Fibroblast of lung (primary cell): ENCODE data around the gene CRIP1. TPM values are rescaled to one million over a fixed set of nuclear protein-coding genes. Genes with fewer than 3 reads are reported as not detected.
A peak's percentile ranks its signal among the peaks of the same experiment; 100 is the strongest.

Source experiments
- DNase-seq, 2 donors: peaks; one replicate each; pipeline versions ENCODE4 v3.0.0 to v3.0.0-alpha.2; 2010; ENCODE audit warnings: low read depth in 2 of 2
- H2AFZ ChIP-seq: 2 replicates; pipeline ENCODE4 v1.5.1; 2012; ENCODE audit warnings: low read length, control low read depth, inconsistent platforms
- H3K27ac ChIP-seq: 2 replicates; pipeline ENCODE4 v1.5.1; 2011; ENCODE audit warnings: low read length, control low read depth; ENCODE audit not compliant: insufficient read depth
- H3K27me3 ChIP-seq: 2 replicates; pipeline ENCODE4 v1.5.1; 2011; ENCODE audit warnings: mild to moderate bottlenecking, low read length; ENCODE audit not compliant: control insufficient read depth, insufficient read depth
- H3K36me3 ChIP-seq: 2 replicates; pipeline ENCODE4 v1.5.1; 2011; ENCODE audit warnings: low read length; ENCODE audit not compliant: control insufficient read depth, insufficient read depth
- H3K4me1 ChIP-seq: 2 replicates; pipeline ENCODE4 v1.5.1; 2011; ENCODE audit warnings: low read length; ENCODE audit not compliant: control insufficient read depth, insufficient read depth; ENCODE audit errors: extremely low read depth
- H3K4me2 ChIP-seq: 2 replicates; pipeline ENCODE4 v1.5.1; 2011; ENCODE audit warnings: low read length, control low read depth; ENCODE audit not compliant: insufficient read depth; ENCODE audit errors: extremely low read depth
- H3K4me3 ChIP-seq, 4 experiments: fragments of 200-600 bp in 1 of 4; sonication (generic) in 1 of 4; replicated peaks in 1 of 4; 2 replicates each; pipeline ENCODE4 v1.5.1; 2011 to 2016; ENCODE audit warnings: low read length in 4 of 4, low read depth in 3 of 4, mild to moderate bottlenecking in 3 of 4, control low read depth in 2 of 4, inconsistent platforms in 1 of 4, mixed read lengths in 1 of 4; ENCODE audit not compliant: insufficient read depth in 1 of 4; ENCODE audit errors: control extremely low read depth in 1 of 4
- H3K79me2 ChIP-seq: 2 replicates; pipeline ENCODE4 v1.5.1; 2012; ENCODE audit warnings: mild to moderate bottlenecking, low read length, inconsistent platforms; ENCODE audit not compliant: control insufficient read depth, insufficient read depth
- H3K9ac ChIP-seq: 2 replicates; pipeline ENCODE4 v1.5.1; 2011; ENCODE audit warnings: mild to moderate bottlenecking, low read length, control low read depth; ENCODE audit not compliant: insufficient read depth
- H3K9me3 ChIP-seq: 2 replicates; pipeline ENCODE4 v1.5.1; 2012; ENCODE audit warnings: low read depth, low read length; ENCODE audit not compliant: control insufficient read depth, insufficient read depth
- H4K20me1 ChIP-seq: 2 replicates; pipeline ENCODE4 v1.5.1; 2011; ENCODE audit warnings: low read length; ENCODE audit not compliant: control insufficient read depth, insufficient read depth; ENCODE audit errors: extremely low read depth
- CTCF ChIP-seq, 2 donors: IDR thresholded peaks in 1 of 2; conservative IDR thresholded peaks in 1 of 2; 1 replicate in 1 of 2; 2 replicates in 1 of 2; pipeline ENCODE4 v1.5.1; 2011 to 2012; ENCODE audit warnings: low read length in 2 of 2, control low read depth in 1 of 2, inconsistent platforms in 1 of 2, low read depth in 1 of 2, mild to moderate bottlenecking in 1 of 2
- EZH2 ChIP-seq: IDR thresholded peaks from 2 replicates; pipeline ENCODE4 v1.5.1; 2012; ENCODE audit warnings: low read length, control low read depth, mild to moderate bottlenecking; ENCODE audit errors: missing control alignments
- polyA plus RNA-seq, 2 donors: library from polyadenylated mRNA; depleted of rRNA in 1 of 2; stranded (reverse) in 1 of 2; unstranded in 1 of 2; fragments of >200 nt; gene quantifications; 2 replicates each; pipeline ENCODE4 v1.2.1, GENCODE V29; 2011 to 2012; ENCODE audit warnings: missing spikeins in 1 of 2
- total RNA-seq: library from RNA; depleted of rRNA; stranded (reverse); fragments of >200 nt; gene quantifications from 2 replicates; pipeline ENCODE4 v1.2.1, GENCODE V29; 2014

CRIP1 gene
- total and polyA plus RNA-seq, 2 donors (not counting 1 experiment from before 2014, with no cell fraction given) = 2.5 to 3.0 TPM

- TF ChIP-seq CTCF (conservative IDR thresholded peaks at IDR 0.05 in 1 of 2, IDR thresholded peaks at IDR 0.05 in 1 of 2; ENCODE audit: low read depth in 1 of 2, low read length in 2 of 2) (no peak), EZH2 (peak; percentile 60)
- H3K9me3 ChIP-seq = no peaks in the 10 kb centered on the region
- peak overlapping the region; percentile 28 to 65 (median 38) for H3K4me3 ChIP-seq
- H2AFZ ChIP-seq = no peak overlapping the region
- peaks cover 4% of the 10 kb centered on the region for H3K27me3 ChIP-seq
- no peak for DNase-seq
- H3K27ac ChIP-seq = no peak overlapping the region
- peak overlapping the region; percentile 59 for H3K4me2 ChIP-seq
- no peaks in the 10 kb centered on the region for H4K20me1 ChIP-seq
- H3K4me1 ChIP-seq = no peaks in the 10 kb centered on the region
- H3K9ac ChIP-seq = no peak overlapping the region
- no peaks in the 10 kb centered on the region for H3K79me2 ChIP-seq
- H3K36me3 ChIP-seq = no peaks in the 10 kb centered on the region
These were observed 40.2 kb downstream of the CRIP1 start for GRCh38 chr14:105526776-105527380.

- H4K20me1 ChIP-seq = no peaks in the 10 kb centered on the region
- no peaks in the 10 kb centered on the region for H3K79me2 ChIP-seq
- H3K4me3 ChIP-seq = peak overlapping the region; percentile 28 to 65 (median 38)
- H3K27me3 ChIP-seq = peaks cover 4% of the 10 kb centered on the region
- H3K4me2 ChIP-seq = peak overlapping the region; percentile 59
- H3K4me1 ChIP-seq = no peaks in the 10 kb centered on the region
- H2AFZ ChIP-seq = no peak overlapping the region
- H3K9me3 ChIP-seq = no peaks in the 10 kb centered on the region
- TF ChIP-seq CTCF (conservative IDR thresholded peaks at IDR 0.05 in 1 of 2, IDR thresholded peaks at IDR 0.05 in 1 of 2; ENCODE audit: low read depth in 1 of 2, low read length in 2 of 2) (no peak), EZH2 (no peak)
- no peak overlapping the region for H3K27ac ChIP-seq
- H3K36me3 ChIP-seq = no peaks in the 10 kb centered on the region
- no peak overlapping the region for H3K9ac ChIP-seq
- DNase-seq = no peak
These were observed 40.7 kb downstream of the CRIP1 start for GRCh38 chr14:105527381-105527825.

DNA sequence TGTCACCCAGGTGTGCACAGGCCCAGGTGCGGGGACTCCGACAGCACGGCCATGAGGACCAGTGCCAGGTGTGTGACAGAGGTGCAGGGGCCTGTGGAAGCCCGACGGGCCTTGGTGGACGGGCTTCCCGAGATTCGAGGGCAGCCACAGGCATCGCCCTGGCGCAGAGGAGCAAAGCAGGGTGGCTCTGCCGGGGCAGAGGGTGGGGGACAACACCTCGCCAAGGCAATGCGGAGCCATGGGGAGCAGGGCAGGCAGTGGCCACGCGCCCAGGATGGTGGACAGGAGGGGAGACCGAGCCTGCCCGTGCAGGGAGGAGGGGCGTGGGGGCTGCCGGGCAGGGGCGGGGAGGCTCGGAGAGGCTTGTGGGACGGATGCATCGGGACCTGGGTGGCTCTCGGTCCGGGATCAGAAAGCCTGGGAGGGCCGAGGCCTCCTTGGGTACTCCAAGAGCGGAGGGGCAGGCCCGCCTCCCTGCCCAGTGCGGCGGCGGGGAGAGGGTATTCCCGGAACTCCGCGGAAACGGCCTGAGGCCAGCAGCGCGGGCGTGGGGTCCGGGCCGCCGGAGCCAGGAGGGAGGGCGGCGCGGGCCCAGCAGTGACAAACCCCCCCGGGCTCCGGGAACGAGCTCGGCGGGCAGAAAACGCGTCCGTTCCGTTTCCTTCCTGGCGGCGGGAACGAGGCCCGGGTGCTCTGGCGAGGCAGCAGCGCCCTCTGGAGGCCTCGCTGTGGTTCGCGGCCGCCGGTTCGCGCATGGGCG, 41.3 kb downstream of the CRIP1 start:
- H3K27me3 ChIP-seq = peaks cover 4% of the 10 kb centered on the region
- no peaks in the 10 kb centered on the region for H3K36me3 ChIP-seq
- peak overlapping the region; percentile 80 for H3K4me2 ChIP-seq
- H3K27ac ChIP-seq = no peak overlapping the region
- peak overlapping the region; percentile 53 for H3K9ac ChIP-seq
- peak overlapping the region; percentile 51 for H2AFZ ChIP-seq
- no peaks in the 10 kb centered on the region for H3K4me1 ChIP-seq
- TF ChIP-seq CTCF (conservative IDR thresholded peaks at IDR 0.05 in 1 of 2, IDR thresholded peaks at IDR 0.05 in 1 of 2; ENCODE audit: low read depth in 1 of 2, low read length in 2 of 2) (peak; percentile 52 to 70), EZH2 (no peak)
- H3K4me3 ChIP-seq = peak overlapping the region; percentile 11 to 65 (median 48)
- DNase-seq = peak; percentile 59 to 64
- H4K20me1 ChIP-seq = no peaks in the 10 kb centered on the region
- no peaks in the 10 kb centered on the region for H3K9me3 ChIP-seq
- H3K79me2 ChIP-seq = no peaks in the 10 kb centered on the region
